ENCODE data around the gene RPRML.

- no peak for TF ChIP-seq ZNF384 (IDR thresholded peaks at IDR 0.05)
- no peak for TF ChIP-seq NFRKB (IDR thresholded peaks at IDR 0.05)
- no peak for TF ChIP-seq FOXK2 (IDR thresholded peaks at IDR 0.05)
- no peak for TF ChIP-seq HDGF (IDR thresholded peaks at IDR 0.05; ENCODE audit: borderline replicate concordance)
- TF ChIP-seq ELF4 (IDR thresholded peaks at IDR 0.05), result no peak
- no peak for TF ChIP-seq PKNOX1 (IDR thresholded peaks at IDR 0.05)
- TF ChIP-seq BHLHE40 (IDR thresholded peaks at IDR 0.05; ENCODE audit: borderline replicate concordance), result no peak
- no peak for TF ChIP-seq SP1 (IDR thresholded peaks at IDR 0.05)
- no peak for TF ChIP-seq TARDBP (IDR thresholded peaks at IDR 0.05)
- TF ChIP-seq LEF1 (IDR thresholded peaks at IDR 0.05; ENCODE audit: borderline replicate concordance), result no peak
- no peak for TF ChIP-seq FOXM1 (IDR thresholded peaks at IDR 0.05; ENCODE audit: borderline replicate concordance)
- no peak for TF ChIP-seq SUZ12 (IDR thresholded peaks at IDR 0.05)
Measured at GRCh38 chr17:46943501-46944393, 35.3 kb downstream of the RPRML start.
